Kidney (tissue), 14 donors: ENCODE measurements around the gene VPS39. TPM values are rescaled to one million over a fixed set of nuclear protein-coding genes. Genes with fewer than 3 reads are reported as not detected.
A peak's percentile ranks its signal among the peaks of the same experiment; 100 is the strongest.

Experiments used
- DNase-seq, 5 donors: peaks; one replicate each; pipeline ENCODE4 v3.0.0-alpha.2; 2013 to 2020
- FAIRE-seq: peaks from 2 replicates; lab custom pipeline; 2012; peaks lifted over from hg19 to GRCh38; lab: Jason Lieb, UNC
- H3K27ac ChIP-seq, 2 donors: one replicate each; pipeline ENCODE4 v1.7.0; 2013; ENCODE audit warnings: low read depth in 2 of 2, low read length in 2 of 2, inconsistent platforms in 1 of 2
- H3K27me3 ChIP-seq: one replicate; pipeline ENCODE4 v1.7.1; 2013; ENCODE audit warnings: low read length, inconsistent platforms; ENCODE audit not compliant: control insufficient read depth, insufficient read depth
- H3K36me3 ChIP-seq, 3 donors: one replicate each; pipeline versions ENCODE4 v1.7.0 to v1.7.1; 2013; ENCODE audit warnings: low read length in 3 of 3, control low read depth in 1 of 3, inconsistent platforms in 1 of 3; ENCODE audit not compliant: insufficient read depth in 3 of 3, control insufficient read depth in 2 of 3
- H3K4me1 ChIP-seq, 3 donors: one replicate each; pipeline versions ENCODE4 v1.7.0 to v1.7.1; 2013; ENCODE audit warnings: low read length in 3 of 3, inconsistent platforms in 1 of 3, low read depth in 1 of 3; ENCODE audit not compliant: control insufficient read depth in 2 of 3, insufficient read depth in 2 of 3
- H3K4me3 ChIP-seq, 3 donors: one replicate each; pipeline versions ENCODE4 v1.7.0 to v1.8.1; 2013; ENCODE audit warnings: low read length in 3 of 3, control low read depth in 1 of 3, inconsistent platforms in 1 of 3
- H3K9ac ChIP-seq, 3 donors: one replicate each; pipeline versions ENCODE4 v1.7.0 to v1.7.1; 2013; ENCODE audit warnings: low read length in 3 of 3, control low read depth in 1 of 3, inconsistent platforms in 1 of 3
- H3K9me3 ChIP-seq, 3 donors: one replicate each; pipeline versions ENCODE4 v1.7.0 to v1.7.1; 2013; ENCODE audit warnings: low read length in 3 of 3, control low read depth in 1 of 3, inconsistent platforms in 1 of 3; ENCODE audit not compliant: control insufficient read depth in 2 of 3, insufficient read depth in 1 of 3
- intact Hi-C: fragments of 100-400 bp; cut with DNase I; formaldehyde crosslinking; loops from one replicate; pipeline ENCODE4 v1.11.1; 2022
- microRNA-seq: library from miRNA; unstranded; fragments of <30 nt; microRNA quantifications from one replicate; pipeline ENCODE4 v1.2.0, GENCODE V29; 2020
- polyA plus RNA-seq: library from polyadenylated mRNA; stranded (reverse); fragments of 350-450 nt; fragmentation: Illumina TruSeq; extraction: RNeasy Lipid Tissue Mini Kit (QIAGEN cat#74804); gene quantifications from one replicate; pipeline ENCODE4 v1.2.3, GENCODE V29; 2014; ENCODE audit warnings: low read depth, low replicate concordance; ENCODE audit not compliant: insufficient read depth
- total RNA-seq: library from RNA; stranded (reverse); fragmentation: NEBNext Ultra II Directional; extraction: Animal tissue kit (Norgen Biotek cat#: 25700); gene quantifications from one replicate; pipeline ENCODE4 v1.2.1, GENCODE V29; 2021
- TF ChIP-seq, protein P1 (sequence below): IDR thresholded peaks from 3 replicates; pipeline ENCODE4 v1.5.1; 2012; ENCODE audit warnings: mild to moderate bottlenecking, moderate library complexity, borderline replicate concordance; ENCODE audit not compliant: insufficient read depth; ENCODE audit errors: extremely low read depth
- donor health status: control.
- donor health status: control.
- donor health status: control.
- donor health status: control.
- donor health status: control.
- donor health status: DM: yes; HTN: yes; CAD: no.
- donor health status: Normal renal cell carcinoma (clear cell type).

The VPS39 gene
- total and polyA plus RNA-seq, 2 donors from 2014 or later: 33.1 to 70.9 TPM

DNA sequence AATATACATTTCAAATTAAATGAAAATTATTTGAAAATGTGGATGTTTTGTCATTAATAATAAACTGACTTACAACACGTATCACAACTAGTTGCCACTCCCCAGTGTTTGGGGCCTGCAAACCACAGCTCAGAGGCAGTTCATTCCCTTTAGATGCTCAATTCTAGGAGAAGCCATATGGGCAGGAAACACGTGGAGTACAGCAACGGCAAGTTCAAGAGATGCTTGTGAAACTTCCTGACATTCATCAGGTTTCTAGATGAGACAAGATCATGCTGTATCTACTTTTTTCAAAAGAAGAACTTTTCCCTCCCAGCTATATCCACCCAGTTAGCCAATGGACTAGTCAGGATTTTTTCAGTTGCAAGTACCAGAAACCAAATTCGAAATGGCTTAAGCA lies 96.2 kb downstream of the VPS39 start:
- DNase-seq (no peak), FAIRE-seq (no peak)
- no peaks in the 10 kb centered on the region for H3K36me3 ChIP-seq
- H3K27ac ChIP-seq: no peak overlapping the region
- H3K4me3 ChIP-seq: no peak overlapping the region
- H3K4me1 ChIP-seq: no peaks in the 10 kb centered on the region
- intact Hi-C loops: no loop called here
- H3K9ac ChIP-seq: no peak overlapping the region
- TF ChIP-seq, protein P1, sequence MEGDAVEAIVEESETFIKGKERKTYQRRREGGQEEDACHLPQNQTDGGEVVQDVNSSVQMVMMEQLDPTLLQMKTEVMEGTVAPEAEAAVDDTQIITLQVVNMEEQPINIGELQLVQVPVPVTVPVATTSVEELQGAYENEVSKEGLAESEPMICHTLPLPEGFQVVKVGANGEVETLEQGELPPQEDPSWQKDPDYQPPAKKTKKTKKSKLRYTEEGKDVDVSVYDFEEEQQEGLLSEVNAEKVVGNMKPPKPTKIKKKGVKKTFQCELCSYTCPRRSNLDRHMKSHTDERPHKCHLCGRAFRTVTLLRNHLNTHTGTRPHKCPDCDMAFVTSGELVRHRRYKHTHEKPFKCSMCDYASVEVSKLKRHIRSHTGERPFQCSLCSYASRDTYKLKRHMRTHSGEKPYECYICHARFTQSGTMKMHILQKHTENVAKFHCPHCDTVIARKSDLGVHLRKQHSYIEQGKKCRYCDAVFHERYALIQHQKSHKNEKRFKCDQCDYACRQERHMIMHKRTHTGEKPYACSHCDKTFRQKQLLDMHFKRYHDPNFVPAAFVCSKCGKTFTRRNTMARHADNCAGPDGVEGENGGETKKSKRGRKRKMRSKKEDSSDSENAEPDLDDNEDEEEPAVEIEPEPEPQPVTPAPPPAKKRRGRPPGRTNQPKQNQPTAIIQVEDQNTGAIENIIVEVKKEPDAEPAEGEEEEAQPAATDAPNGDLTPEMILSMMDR: no peak
- H3K27me3 ChIP-seq: no peaks in the 10 kb centered on the region
- peaks cover 0 to 3% (median 0%) of the 10 kb centered on the region in 3 donors for H3K9me3 ChIP-seq

DNA sequence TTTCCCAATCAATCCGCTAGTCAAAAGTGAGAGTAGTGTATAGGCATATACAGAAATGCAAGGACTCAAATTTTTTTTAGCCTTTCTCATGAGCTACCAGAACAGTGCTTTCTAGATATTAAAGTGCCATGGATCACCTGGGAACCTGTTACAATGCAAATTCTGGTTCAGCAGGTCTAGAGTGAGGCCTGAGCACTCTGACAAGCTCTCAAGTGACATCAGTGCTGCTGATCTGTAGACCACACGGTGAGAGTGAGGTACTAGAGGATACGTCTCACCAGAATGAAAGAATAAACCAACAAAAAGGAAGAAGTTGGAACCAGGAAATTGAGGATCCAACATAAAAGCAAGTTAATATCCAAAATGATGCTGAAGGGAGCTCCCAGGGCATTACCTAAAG lies 97.7 kb downstream of the VPS39 start:
- H3K4me1 ChIP-seq: no peaks in the 10 kb centered on the region
- FAIRE-seq (no peak), DNase-seq (no peak)
- no peak overlapping the region for H3K4me3 ChIP-seq
- intact Hi-C loops: no loop called here
- H3K9me3 ChIP-seq: peaks cover 0 to 3% (median 0%) of the 10 kb centered on the region in 3 donors
- TF ChIP-seq, protein P1: no peak
- no peaks in the 10 kb centered on the region for H3K27me3 ChIP-seq
- H3K27ac ChIP-seq: no peak overlapping the region
- no peak overlapping the region for H3K9ac ChIP-seq
- no peaks in the 10 kb centered on the region for H3K36me3 ChIP-seq

DNA sequence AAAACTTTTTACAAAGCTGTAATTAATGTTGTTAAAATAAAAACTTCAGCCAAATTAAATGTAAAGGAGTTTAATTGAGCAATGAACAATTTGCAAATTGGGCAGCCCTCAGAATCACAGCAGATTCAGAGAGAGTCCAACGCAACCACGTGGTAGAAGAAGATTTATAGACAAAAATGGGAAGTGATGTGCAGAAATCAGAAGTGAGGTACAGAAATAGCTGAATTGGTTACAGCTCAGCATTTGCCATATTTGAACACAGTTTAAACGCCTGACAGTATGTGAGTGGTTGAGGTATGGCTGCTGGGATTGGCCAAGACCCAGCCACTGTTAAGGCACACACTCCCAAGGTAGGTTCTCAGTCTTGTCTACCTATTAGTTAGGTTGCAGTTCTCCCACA lies 99.3 kb downstream of the VPS39 start:
- Histone ChIP-seq H3K27me3 (no peaks in the 10 kb centered on the region), H3K4me1 (no peaks in the 10 kb centered on the region), H3K4me3 (no peak overlapping the region), H3K36me3 (no peaks in the 10 kb centered on the region), H3K27ac (no peak overlapping the region), H3K9ac (no peak overlapping the region), H3K9me3 (peaks cover 0 to 3% (median 0%) of the 10 kb centered on the region in 3 donors)
- TF ChIP-seq, protein P1: no peak
- intact Hi-C loops: no loop called here
- no peak for FAIRE-seq
- no peak for DNase-seq

Small RNAs within 50 kb of the gene (microRNA-seq; reads per million reads assigned to microRNA genes)
- 22.7 reads per million, percentile 33 among the genes with 10 or more reads in this experiment for gene MIR627

Other genes with a start within 250 kb of the VPS39 start
- 38.5 TPM for gene EHD4, start 235.7 kb downstream of the VPS39 start, total RNA-seq
- 15.7 TPM for gene EHD4, start 235.7 kb downstream of the VPS39 start, polyA plus RNA-seq
- gene PLA2G4E, start 187.3 kb downstream of the VPS39 start, total RNA-seq: not detected
- not detected for gene PLA2G4E, start 187.3 kb downstream of the VPS39 start, polyA plus RNA-seq
- gene PLA2G4D, start 113.7 kb downstream of the VPS39 start, total RNA-seq: not detected
- gene PLA2G4D, start 113.7 kb downstream of the VPS39 start, polyA plus RNA-seq: not detected
- 51.2 TPM for gene PLA2G4F, start 51.7 kb downstream of the VPS39 start, total RNA-seq
- gene PLA2G4F, start 51.7 kb downstream of the VPS39 start, polyA plus RNA-seq: 35.9 TPM
- gene GANC, start 64.9 kb upstream of the VPS39 start, total RNA-seq: 40.4 TPM
- 11.3 TPM for gene GANC, start 64.9 kb upstream of the VPS39 start, polyA plus RNA-seq
- gene TMEM87A, start 65.1 kb upstream of the VPS39 start, total RNA-seq: 57.3 TPM
- 18.8 TPM for gene TMEM87A, start 65.1 kb upstream of the VPS39 start, polyA plus RNA-seq
- gene CAPN3, start 151.2 kb upstream of the VPS39 start, total RNA-seq: 12.9 TPM
- gene CAPN3, start 151.2 kb upstream of the VPS39 start, polyA plus RNA-seq: 39.7 TPM